Endodermal cell (in vitro differentiated cells): ENCODE results near the gene ZNF672. TPM values are rescaled to one million over a fixed set of nuclear protein-coding genes. Genes with fewer than 3 reads are reported as not detected.
A peak's percentile ranks its signal among the peaks of the same experiment; 100 is the strongest.

Experiments used
- DNase-seq: peaks from one replicate; pipeline ENCODE4 v3.0.0-alpha.2; 2017
- H3K27ac ChIP-seq: 2 replicates; pipeline ENCODE4 v1.5.1; 2013; ENCODE audit warnings: mild to moderate bottlenecking, low read depth, low read length, moderate library complexity
- H3K27me3 ChIP-seq: 2 replicates; pipeline ENCODE4 v1.6.1; 2013; ENCODE audit warnings: mild to moderate bottlenecking, low read length, moderate library complexity; ENCODE audit not compliant: insufficient read depth, control insufficient read depth, poor library complexity, severe bottlenecking
- H3K36me3 ChIP-seq: 2 replicates; pipeline ENCODE4 v1.7.0; 2013; ENCODE audit warnings: mild to moderate bottlenecking, low read length, moderate library complexity; ENCODE audit not compliant: control insufficient read depth, insufficient read depth
- H3K4me1 ChIP-seq: one replicate; pipeline ENCODE4 v1.7.0; 2013; ENCODE audit warnings: low read length; ENCODE audit not compliant: control insufficient read depth, insufficient read depth
- H3K4me3 ChIP-seq: 2 replicates; pipeline ENCODE4 v1.5.1; 2013; ENCODE audit warnings: mild to moderate bottlenecking, low read length, moderate library complexity
- H3K9ac ChIP-seq: 2 replicates; pipeline ENCODE4 v1.6.1; 2013; ENCODE audit warnings: mild to moderate bottlenecking, low read length, moderate library complexity; ENCODE audit not compliant: poor library complexity, severe bottlenecking; ENCODE audit errors: extremely low read depth
- H3K9me3 ChIP-seq: 2 replicates; pipeline ENCODE4 v1.6.1; 2013; ENCODE audit warnings: mild to moderate bottlenecking, low read length, moderate library complexity; ENCODE audit not compliant: control insufficient read depth
- H3K27ac Mint-ChIP-seq: 2 replicates; pipeline ENCODE4 v1.8.0; 2020; ENCODE audit warnings: mixed read lengths
- H3K27me3 Mint-ChIP-seq: 2 replicates; pipeline ENCODE4 v1.8.0; 2021; ENCODE audit warnings: mild to moderate bottlenecking, mixed read lengths; ENCODE audit not compliant: insufficient read depth
- H3K36me3 Mint-ChIP-seq: 2 replicates; pipeline ENCODE4 v1.8.0; 2020; ENCODE audit warnings: low read depth, mixed read lengths
- H3K4me1 Mint-ChIP-seq: 2 replicates; pipeline ENCODE4 v1.8.0; 2020; ENCODE audit warnings: mixed read lengths
- H3K4me3 Mint-ChIP-seq: 2 replicates; pipeline ENCODE4 v1.8.0; 2020; ENCODE audit warnings: mild to moderate bottlenecking, moderate library complexity, mixed read lengths
- H3K9me3 Mint-ChIP-seq: 2 replicates; pipeline ENCODE4 v1.8.0; 2020; ENCODE audit warnings: mild to moderate bottlenecking, mixed read lengths
- WGBS, 2 experiments: methylation state at CpG; one replicate each; pipeline versions ENCODE4 v1.1.5 to v1.1.7; 2013; ENCODE audit warnings: missing lambda C conversion rate in 2 of 2, mixed read lengths in 1 of 2; ENCODE audit not compliant: insufficient coverage in 1 of 2, insufficient read length in 1 of 2; 5-methylcytosine and 5-hydroxymethylcytosine counted together
- total RNA-seq, 2 donors: library from RNA; stranded (reverse); fragmentation: NEBNext Ultra II Directional in 1 of 2; extraction: Animal tissue kit (Norgen Biotek cat#: 25700) in 1 of 2; gene quantifications; 2 replicates in 1 of 2; 3 replicates in 1 of 2; pipeline ENCODE4 v1.2.1, GENCODE V29; 2021
- TF ChIP-seq, protein P1 (sequence below): fragments of 200-600 bp; sonication (generic); conservative IDR thresholded peaks from 2 replicates; pipeline ENCODE4 v1.5.0; 2021; ENCODE audit warnings: antibody characterized with exemption, mild to moderate bottlenecking

Gene ZNF672
- total RNA-seq, 2 donors from 2014 or later: 33.6 to 40.5 TPM

DNA sequence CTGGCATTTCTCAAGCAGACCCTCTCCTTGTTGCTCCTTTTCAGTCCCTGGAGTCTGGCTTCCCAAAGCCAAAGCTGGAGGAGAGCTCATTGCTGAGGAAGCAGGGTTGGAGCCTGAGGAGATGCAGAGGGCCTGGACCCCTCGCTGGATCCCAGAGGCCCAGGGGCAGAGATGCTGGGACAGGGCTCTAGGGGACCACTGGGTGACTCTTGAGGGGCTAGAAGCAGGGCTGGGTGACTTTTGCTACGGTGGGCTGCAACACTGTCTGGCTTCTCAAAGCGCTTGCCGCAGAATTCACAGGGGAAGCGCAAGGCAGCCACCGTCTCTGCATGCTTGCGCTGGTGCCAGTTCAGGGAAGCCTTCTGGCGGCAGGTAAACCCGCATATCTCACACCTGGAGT, 12.1 kb downstream of the ZNF672 start:
- WGBS, 2 experiments: 90 to 96% methylated on average over 4 to 9 of the region's 9 CpGs
- TF ChIP-seq, protein P1, sequence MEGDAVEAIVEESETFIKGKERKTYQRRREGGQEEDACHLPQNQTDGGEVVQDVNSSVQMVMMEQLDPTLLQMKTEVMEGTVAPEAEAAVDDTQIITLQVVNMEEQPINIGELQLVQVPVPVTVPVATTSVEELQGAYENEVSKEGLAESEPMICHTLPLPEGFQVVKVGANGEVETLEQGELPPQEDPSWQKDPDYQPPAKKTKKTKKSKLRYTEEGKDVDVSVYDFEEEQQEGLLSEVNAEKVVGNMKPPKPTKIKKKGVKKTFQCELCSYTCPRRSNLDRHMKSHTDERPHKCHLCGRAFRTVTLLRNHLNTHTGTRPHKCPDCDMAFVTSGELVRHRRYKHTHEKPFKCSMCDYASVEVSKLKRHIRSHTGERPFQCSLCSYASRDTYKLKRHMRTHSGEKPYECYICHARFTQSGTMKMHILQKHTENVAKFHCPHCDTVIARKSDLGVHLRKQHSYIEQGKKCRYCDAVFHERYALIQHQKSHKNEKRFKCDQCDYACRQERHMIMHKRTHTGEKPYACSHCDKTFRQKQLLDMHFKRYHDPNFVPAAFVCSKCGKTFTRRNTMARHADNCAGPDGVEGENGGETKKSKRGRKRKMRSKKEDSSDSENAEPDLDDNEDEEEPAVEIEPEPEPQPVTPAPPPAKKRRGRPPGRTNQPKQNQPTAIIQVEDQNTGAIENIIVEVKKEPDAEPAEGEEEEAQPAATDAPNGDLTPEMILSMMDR: no peak
- H3K9me3 Mint-ChIP-seq: no peaks in the 10 kb centered on the region

DNA sequence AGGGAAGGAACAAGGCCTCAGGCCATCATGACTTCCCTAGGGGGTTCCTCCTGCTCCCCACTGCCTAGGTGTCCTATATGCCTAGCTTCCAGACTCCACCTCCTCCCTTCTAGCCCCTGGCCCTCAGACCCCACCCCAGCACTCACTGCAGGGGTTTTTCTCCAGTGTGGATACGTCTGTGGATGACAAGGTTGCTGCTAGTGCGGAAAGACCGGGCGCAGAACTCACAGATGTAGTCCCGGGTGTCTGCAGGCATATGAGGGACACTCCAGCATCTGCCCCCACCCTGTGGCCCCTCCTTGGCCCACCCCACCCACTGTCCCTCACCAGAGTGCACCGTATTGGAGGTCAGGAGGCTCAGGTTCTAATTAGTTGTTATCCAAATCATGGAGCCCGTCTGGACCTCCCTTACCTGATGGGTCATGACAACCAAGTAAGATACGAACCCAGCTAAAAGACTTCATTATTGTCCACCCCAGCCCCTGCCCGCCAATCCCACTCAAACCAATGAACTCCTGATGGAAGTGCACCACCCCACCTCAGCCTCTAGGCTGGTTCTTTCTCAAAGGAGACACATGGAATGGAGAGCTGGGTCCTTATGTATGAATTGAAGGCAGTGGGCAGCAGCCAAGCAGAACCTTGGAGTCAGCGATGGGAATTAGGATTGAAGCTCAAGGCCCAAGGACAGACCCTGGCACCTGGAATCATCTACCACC, 12.7 kb downstream of the ZNF672 start:
- WGBS, 2 experiments: 95 to 100% methylated on average over 1 to 10 of the region's 10 CpGs
- H3K27me3 Mint-ChIP-seq: no peaks in the 10 kb centered on the region
- H3K9me3 Mint-ChIP-seq: no peaks in the 10 kb centered on the region

More for the DNA sequence above, 12.1 kb downstream of the ZNF672 start:
- DNase-seq: peak; percentile 41
- H3K4me1 ChIP-seq: no peaks in the 10 kb centered on the region
- no peaks in the 10 kb centered on the region for H3K4me1 Mint-ChIP-seq
- peaks cover 58% of the 10 kb centered on the region for H3K36me3 ChIP-seq
- no peak overlapping the region for H3K9ac ChIP-seq
- H3K27ac ChIP-seq: no peak overlapping the region
- H3K4me3 Mint-ChIP-seq: no peak overlapping the region
- no peaks in the 10 kb centered on the region for H3K27me3 Mint-ChIP-seq
- H3K4me3 ChIP-seq: no peak overlapping the region
- peaks cover 41% of the 10 kb centered on the region for H3K36me3 Mint-ChIP-seq
- no peaks in the 10 kb centered on the region for H3K27me3 ChIP-seq
- no peaks in the 10 kb centered on the region for H3K9me3 ChIP-seq
- no peak overlapping the region for H3K27ac Mint-ChIP-seq

DNA sequence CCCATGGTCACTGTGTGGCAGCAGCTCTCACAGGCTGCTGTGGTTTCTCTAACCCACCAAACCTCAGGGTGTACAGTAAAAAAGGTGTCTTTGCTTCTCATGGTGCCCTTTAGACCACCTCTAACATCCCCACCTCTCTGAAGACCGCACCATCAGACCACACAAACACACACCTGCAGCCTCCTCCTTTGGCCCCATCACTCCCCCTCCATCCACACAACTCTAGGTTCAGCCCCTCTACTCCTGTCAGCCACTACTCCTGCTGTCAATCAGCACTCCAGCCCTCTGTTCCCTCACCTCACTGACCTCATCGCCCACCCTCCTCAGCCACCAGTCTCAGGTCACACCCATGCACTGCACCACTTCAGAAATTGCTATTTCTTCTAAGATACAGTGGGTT, 13.4 kb downstream of the ZNF672 start:
- Histone ChIP-seq H3K4me1 (no peaks in the 10 kb centered on the region), H3K27me3 (no peaks in the 10 kb centered on the region), H3K27ac (no peak overlapping the region), H3K36me3 (peaks cover 52% of the 10 kb centered on the region), H3K9ac (no peak overlapping the region), H3K9me3 (no peaks in the 10 kb centered on the region), H3K4me3 (no peak overlapping the region)
- no peaks in the 10 kb centered on the region for H3K27me3 Mint-ChIP-seq
- H3K9me3 Mint-ChIP-seq: no peaks in the 10 kb centered on the region
- TF ChIP-seq, protein P1: no peak
- 87% methylated on average over 2 of the region's 2 CpGs; no CpG with 5 or more reads in 1 of the 2 experiments for WGBS, 2 experiments
- H3K4me3 Mint-ChIP-seq: no peak overlapping the region
- no peaks in the 10 kb centered on the region for H3K4me1 Mint-ChIP-seq
- DNase-seq: peak; percentile 35
- peaks cover 40% of the 10 kb centered on the region for H3K36me3 Mint-ChIP-seq
- no peak overlapping the region for H3K27ac Mint-ChIP-seq

More for the DNA sequence above, 12.7 kb downstream of the ZNF672 start:
- H3K36me3 Mint-ChIP-seq: peaks cover 42% of the 10 kb centered on the region
- H3K27ac ChIP-seq: no peak overlapping the region
- peak; percentile 44 for DNase-seq
- H3K4me1 Mint-ChIP-seq: no peaks in the 10 kb centered on the region
- no peak overlapping the region for H3K4me3 ChIP-seq
- H3K4me1 ChIP-seq: no peaks in the 10 kb centered on the region
- H3K27me3 ChIP-seq: no peaks in the 10 kb centered on the region
- no peak overlapping the region for H3K9ac ChIP-seq
- H3K4me3 Mint-ChIP-seq: no peak overlapping the region
- TF ChIP-seq, protein P1: peak; percentile 32
- H3K9me3 ChIP-seq: no peaks in the 10 kb centered on the region
- no peak overlapping the region for H3K27ac Mint-ChIP-seq
- peaks cover 58% of the 10 kb centered on the region for H3K36me3 ChIP-seq
